8988T (cell line): ENCODE data around the gene PLAGL2.
"Not testable (repeated sequence)": the region's sequence is repeated elsewhere in the genome, so short reads cannot be mapped to it uniquely, and the experiment has no call there.

Experiments
- DNase-seq: peaks from one replicate; pipeline ENCODE4 v3.0.0; 2011

Gene PLAGL2

GRCh38 chr20:32203356-32204204 lies 4.0 kb downstream of the PLAGL2 start:
- no peak for DNase-seq

- no peak for DNase-seq
These were observed 5.6 kb downstream of the PLAGL2 start for GRCh38 chr20:32201977-32202363.

GRCh38 chr20:32201296-32201976 lies 6.1 kb downstream of the PLAGL2 start:
- no peak for DNase-seq

- DNase-seq: no peak
These were observed 8.5 kb downstream of the PLAGL2 start for GRCh38 chr20:32199006-32199405.

- not testable (repeated sequence) for DNase-seq
These were observed 10.4 kb downstream of the PLAGL2 start for GRCh38 chr20:32197136-32197535.

- not testable (repeated sequence) for DNase-seq
These were observed 10.9 kb downstream of the PLAGL2 start for GRCh38 chr20:32196613-32197012.

GRCh38 chr20:32195581-32195980 lies 12.0 kb downstream of the PLAGL2 start:
- no peak for DNase-seq

- no peak for DNase-seq
These were observed 13.5 kb downstream of the PLAGL2 start for GRCh38 chr20:32193996-32194395.

- not testable (repeated sequence) for DNase-seq
These were observed 14.2 kb downstream of the PLAGL2 start for GRCh38 chr20:32193336-32193735.

GRCh38 chr20:32192698-32193097 lies 14.8 kb downstream of the PLAGL2 start:
- no peak for DNase-seq

- DNase-seq: no peak
These were observed 15.7 kb downstream of the PLAGL2 start for GRCh38 chr20:32191873-32192272.

- no peak for DNase-seq
These were observed 16.1 kb downstream of the PLAGL2 start for GRCh38 chr20:32191422-32191821.

- no peak for DNase-seq
These were observed 16.7 kb downstream of the PLAGL2 start for GRCh38 chr20:32190616-32191415.

GRCh38 chr20:32189691-32190615 lies 17.6 kb downstream of the PLAGL2 start:
- DNase-seq: no peak

GRCh38 chr20:32189123-32189410 lies 18.5 kb downstream of the PLAGL2 start:
- DNase-seq: no peak

- DNase-seq: no peak
These were observed 19.0 kb downstream of the PLAGL2 start for GRCh38 chr20:32188376-32189122.

- no peak for DNase-seq
These were observed 21.0 kb downstream of the PLAGL2 start for GRCh38 chr20:32186506-32186905.

GRCh38 chr20:32184961-32185603 lies 22.5 kb downstream of the PLAGL2 start:
- DNase-seq: no peak

GRCh38 chr20:32183947-32184635 lies 23.5 kb downstream of the PLAGL2 start:
- no peak for DNase-seq

GRCh38 chr20:32181606-32182005 lies 25.9 kb downstream of the PLAGL2 start:
- DNase-seq: no peak

GRCh38 chr20:32179934-32180333 lies 27.6 kb downstream of the PLAGL2 start:
- DNase-seq: no peak
